Measurements from ENCODE around the gene LHX6. TPM values are rescaled to one million over a fixed set of nuclear protein-coding genes. Genes with fewer than 3 reads are reported as not detected.
A peak's percentile ranks its signal among the peaks of the same experiment; 100 is the strongest.

The LHX6 gene
- total RNA-seq, 1 donor from 2014 or later = 0.34 TPM

GRCh38 chr9:122226758-122227574 is 1.8 kb downstream of the LHX6 start:
- FAIRE-seq (no peak), DNase-seq (ENCODE audit: low read depth) (no peak)
- H3K27ac Mint-ChIP-seq (ENCODE audit: unreplicated experiment) = peak overlapping the region; percentile 38
- H3K4me3 Mint-ChIP-seq (ENCODE audit: unreplicated experiment) = no peak overlapping the region
- TF ChIP-seq EZH2 (IDR thresholded peaks at IDR 0.05; ENCODE audit: insufficient read depth, low read length) (peak; percentile 91), CTCF (IDR thresholded peaks at IDR 0.05; ENCODE audit: insufficient read depth, low read depth, low read length) (no peak)
- Histone ChIP-seq H4K20me1 (ENCODE audit: insufficient read depth, low read length) (peaks cover under 1% of the 10 kb centered on the region), H3K27ac (ENCODE audit: low read depth, low read length) (no peak overlapping the region), H3K27me3 (ENCODE audit: insufficient read depth, low read length) (peaks cover 90% of the 10 kb centered on the region), H3K9me3 (ENCODE audit: insufficient read depth, low read depth, low read length) (peaks cover 3% of the 10 kb centered on the region), H3K36me3 (ENCODE audit: insufficient read depth, low read length) (no peaks in the 10 kb centered on the region), H3K4me1 (ENCODE audit: insufficient read depth, low read length) (peaks cover 8% of the 10 kb centered on the region), H3K79me2 (ENCODE audit: insufficient read depth, low read length) (no peaks in the 10 kb centered on the region), H3K4me3 (ENCODE audit: insufficient read depth, low read depth, low read length) (no peak overlapping the region), H3K9ac (ENCODE audit: low read length) (no peak overlapping the region), H2AFZ (ENCODE audit: low read depth, low read length) (no peak overlapping the region), H3K4me2 (ENCODE audit: low read length) (no peak overlapping the region)
- H3K9me3 Mint-ChIP-seq (ENCODE audit: unreplicated experiment) = peaks cover 14% of the 10 kb centered on the region
- H3K27me3 Mint-ChIP-seq (ENCODE audit: low read depth, unreplicated experiment) = peaks cover 53% of the 10 kb centered on the region
- H3K36me3 Mint-ChIP-seq (ENCODE audit: low read depth, unreplicated experiment) = peaks cover 3% of the 10 kb centered on the region
- peaks cover 2% of the 10 kb centered on the region for H3K4me1 Mint-ChIP-seq (ENCODE audit: low read depth, unreplicated experiment)

DNA sequence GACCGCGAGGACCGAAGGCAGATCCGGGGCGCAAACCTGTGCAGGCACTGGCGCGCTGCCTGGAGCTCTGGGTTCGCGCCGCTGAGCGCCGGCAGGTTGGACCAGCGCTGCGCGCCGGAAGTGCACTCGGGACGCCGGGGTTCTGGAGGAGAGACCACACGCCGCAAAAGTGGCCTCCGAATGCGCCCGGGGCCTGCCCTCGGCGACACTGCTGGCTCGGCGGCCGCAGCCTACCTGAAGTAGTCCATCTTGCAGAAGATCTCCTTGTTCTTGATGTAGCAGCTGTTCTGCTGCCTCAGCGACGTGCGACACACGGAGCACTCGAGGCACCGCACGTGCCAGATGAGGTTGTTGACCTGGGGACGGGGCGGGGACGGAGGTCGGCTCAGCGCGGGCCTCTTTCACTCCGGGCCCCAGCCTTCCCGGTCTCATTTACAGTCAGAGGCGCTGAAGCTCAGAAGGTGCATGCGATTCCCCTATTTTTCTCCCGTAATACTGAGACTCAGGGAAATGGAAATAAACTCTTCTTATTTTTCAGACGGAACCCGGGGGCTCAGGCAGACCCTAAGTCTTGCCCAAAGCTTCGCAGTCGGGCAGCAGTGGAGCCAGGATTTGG is 2.5 kb downstream of the LHX6 start:
- FAIRE-seq (no peak), DNase-seq (ENCODE audit: low read depth) (no peak)
- no peak overlapping the region for H3K9ac ChIP-seq (ENCODE audit: low read length)
- peaks cover 8% of the 10 kb centered on the region for H3K4me1 ChIP-seq (ENCODE audit: insufficient read depth, low read length)
- H3K27ac ChIP-seq (ENCODE audit: low read depth, low read length) = no peak overlapping the region
- H4K20me1 ChIP-seq (ENCODE audit: insufficient read depth, low read length) = peaks cover 5% of the 10 kb centered on the region
- H3K27me3 ChIP-seq (ENCODE audit: insufficient read depth, low read length) = peaks cover 90% of the 10 kb centered on the region
- peak overlapping the region; percentile 18 for H2AFZ ChIP-seq (ENCODE audit: low read depth, low read length)
- peak; percentile 98 for TF ChIP-seq EZH2 (IDR thresholded peaks at IDR 0.05; ENCODE audit: insufficient read depth, low read length)
- TF ChIP-seq CTCF (IDR thresholded peaks at IDR 0.05; ENCODE audit: insufficient read depth, low read depth, low read length) = no peak
- Mint-ChIP-seq H3K36me3 (ENCODE audit: low read depth, unreplicated experiment) (peaks cover 3% of the 10 kb centered on the region), H3K27ac (ENCODE audit: unreplicated experiment) (peak overlapping the region; percentile 58), H3K4me1 (ENCODE audit: low read depth, unreplicated experiment) (peaks cover 2% of the 10 kb centered on the region), H3K9me3 (ENCODE audit: unreplicated experiment) (peaks cover 17% of the 10 kb centered on the region), H3K4me3 (ENCODE audit: unreplicated experiment) (no peak overlapping the region), H3K27me3 (ENCODE audit: low read depth, unreplicated experiment) (peaks cover 59% of the 10 kb centered on the region)
- H3K79me2 ChIP-seq (ENCODE audit: insufficient read depth, low read length) = no peaks in the 10 kb centered on the region
- no peaks in the 10 kb centered on the region for H3K36me3 ChIP-seq (ENCODE audit: insufficient read depth, low read length)
- peaks cover 3% of the 10 kb centered on the region for H3K9me3 ChIP-seq (ENCODE audit: insufficient read depth, low read depth, low read length)
- H3K4me2 ChIP-seq (ENCODE audit: low read length) = peak overlapping the region; percentile 39
- peak overlapping the region; percentile 17 for H3K4me3 ChIP-seq (ENCODE audit: insufficient read depth, low read depth, low read length)
